CD1c-positive myeloid dendritic cell (primary cell): Measurements from ENCODE around the gene ADGB.
"Not testable (repeated sequence)": the region's sequence is repeated elsewhere in the genome, so short reads cannot be mapped to it uniquely, and the experiment has no call there.

Experiments used
- DNase-seq: peaks from one replicate; pipeline ENCODE4 v3.0.0-alpha.2; 2016; ENCODE audit errors: extremely low spot score

Gene ADGB

GRCh38 chr6:146767632-146768031 is 168.9 kb downstream of the ADGB start:
- DNase-seq: no peak

- no peak for DNase-seq
Observed at GRCh38 chr6:146768722-146769121, 169.9 kb downstream of the ADGB start.

- peak; percentile 9 for DNase-seq
Observed at GRCh38 chr6:146770275-146770964, 171.6 kb downstream of the ADGB start.

GRCh38 chr6:146770965-146771735 is 172.4 kb downstream of the ADGB start:
- peak; percentile 51 for DNase-seq

- DNase-seq: no peak
Observed at GRCh38 chr6:146775220-146775619, 176.4 kb downstream of the ADGB start.

- DNase-seq: no peak
Observed at GRCh38 chr6:146781836-146782235, 183.1 kb downstream of the ADGB start.

GRCh38 chr6:146785001-146785585 is 186.3 kb downstream of the ADGB start:
- peak; percentile 57 for DNase-seq

GRCh38 chr6:146787876-146788508 is 189.2 kb downstream of the ADGB start:
- DNase-seq: no peak

GRCh38 chr6:146790561-146791091 is 191.9 kb downstream of the ADGB start:
- no peak for DNase-seq

- DNase-seq: no peak
Observed at GRCh38 chr6:146791930-146792329, 193.2 kb downstream of the ADGB start.

GRCh38 chr6:146793218-146793617 is 194.4 kb downstream of the ADGB start:
- DNase-seq: not testable (repeated sequence)

GRCh38 chr6:146795479-146796133 is 196.8 kb downstream of the ADGB start:
- no peak for DNase-seq

GRCh38 chr6:146803167-146803566 is 204.4 kb downstream of the ADGB start:
- DNase-seq: not testable (repeated sequence)

GRCh38 chr6:146803601-146804000 is 204.8 kb downstream of the ADGB start:
- DNase-seq: no peak

- DNase-seq: no peak
Observed at GRCh38 chr6:146805546-146806325, 207.0 kb downstream of the ADGB start.

GRCh38 chr6:146809014-146809413 is 210.2 kb downstream of the ADGB start:
- not testable (repeated sequence) for DNase-seq

- not testable (repeated sequence) for DNase-seq
Observed at GRCh38 chr6:146812811-146813321, 214.1 kb downstream of the ADGB start.

- DNase-seq: no peak
Observed at GRCh38 chr6:146813554-146813953, 214.8 kb downstream of the ADGB start.

- DNase-seq: no peak
Observed at GRCh38 chr6:146814148-146814750, 215.5 kb downstream of the ADGB start.
